Endodermal cell (in vitro differentiated cells): ENCODE measurements around the gene AP5B1. TPM values are rescaled to one million over a fixed set of nuclear protein-coding genes. Genes with fewer than 3 reads are reported as not detected.

Experiments used
- DNase-seq: peaks from one replicate; pipeline ENCODE4 v3.0.0-alpha.2; 2017
- H3K27ac ChIP-seq: 2 replicates; pipeline ENCODE4 v1.5.1; 2013; ENCODE audit warnings: mild to moderate bottlenecking, low read depth, low read length, moderate library complexity
- H3K27me3 ChIP-seq: 2 replicates; pipeline ENCODE4 v1.6.1; 2013; ENCODE audit warnings: mild to moderate bottlenecking, low read length, moderate library complexity; ENCODE audit not compliant: insufficient read depth, control insufficient read depth, poor library complexity, severe bottlenecking
- H3K36me3 ChIP-seq: 2 replicates; pipeline ENCODE4 v1.7.0; 2013; ENCODE audit warnings: mild to moderate bottlenecking, low read length, moderate library complexity; ENCODE audit not compliant: control insufficient read depth, insufficient read depth
- H3K4me1 ChIP-seq: one replicate; pipeline ENCODE4 v1.7.0; 2013; ENCODE audit warnings: low read length; ENCODE audit not compliant: control insufficient read depth, insufficient read depth
- H3K4me3 ChIP-seq: 2 replicates; pipeline ENCODE4 v1.5.1; 2013; ENCODE audit warnings: mild to moderate bottlenecking, low read length, moderate library complexity
- H3K9ac ChIP-seq: 2 replicates; pipeline ENCODE4 v1.6.1; 2013; ENCODE audit warnings: mild to moderate bottlenecking, low read length, moderate library complexity; ENCODE audit not compliant: poor library complexity, severe bottlenecking; ENCODE audit errors: extremely low read depth
- H3K9me3 ChIP-seq: 2 replicates; pipeline ENCODE4 v1.6.1; 2013; ENCODE audit warnings: mild to moderate bottlenecking, low read length, moderate library complexity; ENCODE audit not compliant: control insufficient read depth
- H3K27ac Mint-ChIP-seq: 2 replicates; pipeline ENCODE4 v1.8.0; 2020; ENCODE audit warnings: mixed read lengths
- H3K27me3 Mint-ChIP-seq: 2 replicates; pipeline ENCODE4 v1.8.0; 2021; ENCODE audit warnings: mild to moderate bottlenecking, mixed read lengths; ENCODE audit not compliant: insufficient read depth
- H3K36me3 Mint-ChIP-seq: 2 replicates; pipeline ENCODE4 v1.8.0; 2020; ENCODE audit warnings: low read depth, mixed read lengths
- H3K4me1 Mint-ChIP-seq: 2 replicates; pipeline ENCODE4 v1.8.0; 2020; ENCODE audit warnings: mixed read lengths
- H3K4me3 Mint-ChIP-seq: 2 replicates; pipeline ENCODE4 v1.8.0; 2020; ENCODE audit warnings: mild to moderate bottlenecking, moderate library complexity, mixed read lengths
- H3K9me3 Mint-ChIP-seq: 2 replicates; pipeline ENCODE4 v1.8.0; 2020; ENCODE audit warnings: mild to moderate bottlenecking, mixed read lengths
- CTCF ChIP-seq: fragments of 200-600 bp; sonication (generic); conservative IDR thresholded peaks from 2 replicates; pipeline ENCODE4 v1.5.0; 2021; ENCODE audit warnings: antibody characterized with exemption, mild to moderate bottlenecking
- WGBS, 2 experiments: methylation state at CpG; one replicate each; pipeline versions ENCODE4 v1.1.5 to v1.1.7; 2013; ENCODE audit warnings: missing lambda C conversion rate in 2 of 2, mixed read lengths in 1 of 2; ENCODE audit not compliant: insufficient coverage in 1 of 2, insufficient read length in 1 of 2; 5-methylcytosine and 5-hydroxymethylcytosine counted together
- total RNA-seq, 2 donors: library from RNA; stranded (reverse); fragmentation: NEBNext Ultra II Directional in 1 of 2; extraction: Animal tissue kit (Norgen Biotek cat#: 25700) in 1 of 2; gene quantifications; 2 replicates in 1 of 2; 3 replicates in 1 of 2; pipeline ENCODE4 v1.2.1, GENCODE V29; 2021

AP5B1 gene
- total RNA-seq, 2 donors from 2014 or later, result 17.8 to 29.9 TPM

GRCh38 chr11:65777821-65778361 is 2.9 kb downstream of the AP5B1 start:
- WGBS, 2 experiments, result 95 to 100% methylated on average over 13 to 23 of the region's 23 CpGs
- Mint-ChIP-seq H3K27me3 (peaks cover 10% of the 10 kb centered on the region), H3K9me3 (no peaks in the 10 kb centered on the region), H3K4me3 (no peak overlapping the region), H3K4me1 (no peaks in the 10 kb centered on the region), H3K36me3 (peaks cover 21% of the 10 kb centered on the region), H3K27ac (no peak overlapping the region)
- Histone ChIP-seq H3K27me3 (peaks cover 12% of the 10 kb centered on the region), H3K4me1 (no peaks in the 10 kb centered on the region), H3K9me3 (no peaks in the 10 kb centered on the region), H3K36me3 (peaks cover 33% of the 10 kb centered on the region), H3K27ac (no peak overlapping the region), H3K4me3 (no peak overlapping the region), H3K9ac (no peak overlapping the region)
- peak; percentile 40 for DNase-seq
- TF ChIP-seq CTCF, result no peak

- Mint-ChIP-seq H3K4me1 (no peaks in the 10 kb centered on the region), H3K4me3 (no peak overlapping the region), H3K27me3 (peaks cover 5% of the 10 kb centered on the region), H3K9me3 (no peaks in the 10 kb centered on the region), H3K27ac (no peak overlapping the region), H3K36me3 (peaks cover 21% of the 10 kb centered on the region)
- TF ChIP-seq CTCF, result no peak
- no peaks in the 10 kb centered on the region for H3K4me1 ChIP-seq
- peaks cover 33% of the 10 kb centered on the region for H3K36me3 ChIP-seq
- peaks cover 6% of the 10 kb centered on the region for H3K27me3 ChIP-seq
- H3K9ac ChIP-seq, result no peak overlapping the region
- no peak overlapping the region for H3K27ac ChIP-seq
- no peaks in the 10 kb centered on the region for H3K9me3 ChIP-seq
- no peak overlapping the region for H3K4me3 ChIP-seq
- DNase-seq, result no peak
- 95 to 97% methylated on average over 8 of the region's 8 CpGs for WGBS, 2 experiments
These were observed 3.5 kb downstream of the AP5B1 start for GRCh38 chr11:65777241-65777640.

- Mint-ChIP-seq H3K4me3 (no peak overlapping the region), H3K27ac (no peak overlapping the region), H3K9me3 (no peaks in the 10 kb centered on the region), H3K36me3 (peaks cover 21% of the 10 kb centered on the region), H3K4me1 (no peaks in the 10 kb centered on the region), H3K27me3 (peaks cover under 1% of the 10 kb centered on the region)
- no peak for DNase-seq
- H3K4me1 ChIP-seq, result no peaks in the 10 kb centered on the region
- no peak overlapping the region for H3K9ac ChIP-seq
- peaks cover under 1% of the 10 kb centered on the region for H3K27me3 ChIP-seq
- TF ChIP-seq CTCF, result no peak
- WGBS, 2 experiments, result 92 to 94% methylated on average over 7 to 8 of the region's 8 CpGs
- peaks cover 33% of the 10 kb centered on the region for H3K36me3 ChIP-seq
- no peak overlapping the region for H3K4me3 ChIP-seq
- H3K9me3 ChIP-seq, result no peaks in the 10 kb centered on the region
- no peak overlapping the region for H3K27ac ChIP-seq
These were observed 4.0 kb downstream of the AP5B1 start for GRCh38 chr11:65776710-65777141.
